GM23338 (cell line): ENCODE data around the gene RAB36. TPM values are rescaled to one million over a fixed set of nuclear protein-coding genes. Genes with fewer than 3 reads are reported as not detected.

Source experiments
- ATAC-seq: fragments of 200-7000 bp; cut with Tn5 transposase; 3 replicates; pipeline ENCODE4 v1.9.1; 2020
- DNase-seq: peaks from one replicate; pipeline ENCODE4 v3.0.0-alpha.2; 2015; ENCODE audit warnings: low spot score
- H2AFZ ChIP-seq: fragments of 200-600 bp; sonication (generic); 2 replicates; pipeline ENCODE4 v1.8.0; 2016; ENCODE audit warnings: antibody characterized with exemption, mild to moderate bottlenecking, moderate library complexity
- H3F3A ChIP-seq: fragments of 200-600 bp; sonication (generic); replicated peaks from 2 replicates; pipeline ENCODE4 v1.8.0; 2017; ENCODE audit warnings: antibody characterized with exemption, mixed run types, low read depth
- H3K27ac ChIP-seq: fragments of 200-600 bp; sonication (generic); 2 replicates; pipeline ENCODE4 v1.6.1; 2016; ENCODE audit warnings: low read depth
- H3K27me3 ChIP-seq: fragments of 200-600 bp; sonication (generic); 2 replicates; pipeline ENCODE4 v1.8.0; 2016; ENCODE audit warnings: mild to moderate bottlenecking, mixed run types, moderate library complexity; ENCODE audit not compliant: insufficient read depth
- H3K36me3 ChIP-seq: fragments of 200-600 bp; sonication (generic); 2 replicates; pipeline ENCODE4 v1.8.0; 2016; ENCODE audit warnings: mild to moderate bottlenecking; ENCODE audit not compliant: insufficient read depth
- H3K4me1 ChIP-seq: fragments of 200-600 bp; sonication (generic); 2 replicates; pipeline ENCODE4 v1.8.0; 2016; ENCODE audit warnings: mild to moderate bottlenecking, moderate library complexity; ENCODE audit not compliant: insufficient read depth
- H3K4me2 ChIP-seq: fragments of 200-600 bp; sonication (generic); 2 replicates; pipeline ENCODE4 v1.7.1; 2017; ENCODE audit warnings: mixed run types
- H3K4me3 ChIP-seq: fragments of 200-600 bp; sonication (generic); 2 replicates; pipeline ENCODE4 v1.6.1; 2016; ENCODE audit warnings: mixed run types
- H3K79me2 ChIP-seq: fragments of 200-600 bp; sonication (generic); replicated peaks from 2 replicates; pipeline ENCODE4 v1.8.0; 2017; ENCODE audit warnings: mild to moderate bottlenecking; ENCODE audit not compliant: insufficient read depth
- H3K9me2 ChIP-seq: fragments of 200-600 bp; sonication (generic); 2 replicates; pipeline ENCODE4 v1.8.0; 2017; ENCODE audit not compliant: insufficient read depth
- H4K20me1 ChIP-seq: fragments of 200-600 bp; sonication (generic); replicated peaks from 2 replicates; pipeline ENCODE4 v1.8.0; 2017; ENCODE audit warnings: mild to moderate bottlenecking; ENCODE audit not compliant: insufficient read depth
- H3K27ac Mint-ChIP-seq: 2 replicates; pipeline ENCODE4 v1.8.0; 2020; ENCODE audit warnings: inconsistent platforms, mild to moderate bottlenecking, moderate library complexity, mixed read lengths
- H3K27me3 Mint-ChIP-seq: 3 replicates; pipeline ENCODE4 v1.8.0; 2022; ENCODE audit warnings: low read depth, mild to moderate bottlenecking, moderate library complexity, mixed read lengths, inconsistent platforms; ENCODE audit not compliant: insufficient read depth, poor library complexity
- H3K36me3 Mint-ChIP-seq: 3 replicates; pipeline ENCODE4 v1.8.0; 2021; ENCODE audit warnings: low read depth, mild to moderate bottlenecking, inconsistent platforms, moderate library complexity, mixed read lengths
- H3K4me1 Mint-ChIP-seq: 3 replicates; pipeline ENCODE4 v1.8.0; 2020; ENCODE audit warnings: mild to moderate bottlenecking, inconsistent platforms, mixed read lengths
- H3K4me3 Mint-ChIP-seq: 3 replicates; pipeline ENCODE4 v1.8.0; 2021; ENCODE audit warnings: moderate library complexity, mild to moderate bottlenecking, inconsistent platforms, mixed read lengths
- H3K9me3 Mint-ChIP-seq: 3 replicates; pipeline ENCODE4 v1.8.0; 2020; ENCODE audit warnings: moderate library complexity, mild to moderate bottlenecking, inconsistent platforms, mixed read lengths
- CREB1 ChIP-seq: fragments of 250-450 bp; sonication (Bioruptor Pico); IDR thresholded peaks from 2 replicates; pipeline ENCODE4 v1.5.0; 2020; ENCODE audit warnings: low read depth, mild to moderate bottlenecking, moderate library complexity
- CTCF ChIP-seq, 2 experiments: fragments of 200-600 bp in 1 of 2; sonication (generic) in 1 of 2; conservative IDR thresholded peaks; 2 replicates each; pipeline versions ENCODE4 v1.5.1 to v1.6.1; 2016 to 2017; ENCODE audit warnings: antibody characterized with exemption in 2 of 2, low read depth in 2 of 2, mild to moderate bottlenecking in 2 of 2, moderate library complexity in 1 of 2
- ETS1 ChIP-seq: IDR thresholded peaks from 2 replicates; pipeline ENCODE4 v1.6.1; 2016; ENCODE audit warnings: antibody characterized with exemption
- EZH2phosphoT487 ChIP-seq: fragments of 200-600 bp; sonication (generic); IDR thresholded peaks from one replicate; pipeline ENCODE4 v1.8.1; 2018; ENCODE audit warnings: antibody characterized with exemption; ENCODE audit not compliant: unreplicated experiment
- JUNB ChIP-seq: IDR thresholded peaks from one replicate; pipeline ENCODE4 v1.6.1; 2016; ENCODE audit warnings: antibody characterized with exemption; ENCODE audit not compliant: unreplicated experiment
- NANOG ChIP-seq: IDR thresholded peaks from 2 replicates; pipeline ENCODE4 v1.6.1; 2016; ENCODE audit warnings: antibody characterized with exemption, borderline replicate concordance
- STAT1 ChIP-seq: IDR thresholded peaks from one replicate; pipeline ENCODE4 v1.6.1; 2016; ENCODE audit warnings: antibody characterized with exemption; ENCODE audit not compliant: unreplicated experiment
- ZNF114 ChIP-seq: fragments of 250-450 bp; sonication (Bioruptor Pico); IDR thresholded peaks from 2 replicates; pipeline ENCODE4 v1.5.0; 2020; ENCODE audit warnings: mild to moderate bottlenecking, moderate library complexity
- ZNF462 ChIP-seq: fragments of 250-450 bp; sonication (Bioruptor Pico); IDR thresholded peaks from 2 replicates; pipeline ENCODE4 v1.5.0; 2020; ENCODE audit warnings: mild to moderate bottlenecking, moderate library complexity
- polyA plus RNA-seq: library from polyadenylated mRNA; unstranded; fragments of >200 nt; fragmentation: Nextera tagmentation; extraction: Ambion mirVana; gene quantifications from 2 replicates; pipeline ENCODE4 v1.2.1, GENCODE V29; 2016
- total RNA-seq: library from RNA; depleted of rRNA; stranded (reverse); fragments of >200 nt; shearing (Covaris generic); gene quantifications from 2 replicates; pipeline ENCODE4 v1.2.3, GENCODE V29; 2014

RAB36 gene
- total and polyA plus RNA-seq, 2 experiments from 2014 or later, result 0.58 to 1.2 TPM

- DNase-seq, result no peak
- H3K4me3 Mint-ChIP-seq, result no peak overlapping the region
- H3K27me3 ChIP-seq, result no peaks in the 10 kb centered on the region
- no peaks in the 10 kb centered on the region for H3K36me3 Mint-ChIP-seq
- no peak overlapping the region for H3K4me2 ChIP-seq
- ATAC-seq, result no peak
- H4K20me1 ChIP-seq, result no peaks in the 10 kb centered on the region
- H2AFZ ChIP-seq, result no peak overlapping the region
- H3K4me1 Mint-ChIP-seq, result peaks cover 19% of the 10 kb centered on the region
- TF ChIP-seq CTCF (conservative IDR thresholded peaks at IDR 0.05; ENCODE audit: low read depth in 2 of 2) (no peak), EZH2phosphoT487 (no peak), ETS1 (no peak), ZNF462 (CRISPR knock-in tag) (no peak), JUNB (no peak), ZNF114 (CRISPR knock-in tag) (no peak), CREB1 (no peak), STAT1 (no peak), NANOG (no peak)
- peaks cover 6% of the 10 kb centered on the region for H3K4me1 ChIP-seq
- H3K27me3 Mint-ChIP-seq, result peaks cover 16% of the 10 kb centered on the region
- no peaks in the 10 kb centered on the region for H3K9me2 ChIP-seq
- H3K27ac Mint-ChIP-seq, result no peak overlapping the region
- no peaks in the 10 kb centered on the region for H3K9me3 Mint-ChIP-seq
- H3F3A ChIP-seq, result no peaks in the 10 kb centered on the region
- H3K4me3 ChIP-seq, result no peak overlapping the region
- H3K36me3 ChIP-seq, result no peaks in the 10 kb centered on the region
- H3K79me2 ChIP-seq, result no peaks in the 10 kb centered on the region
- H3K27ac ChIP-seq, result no peak overlapping the region
These were observed 15.8 kb downstream of the RAB36 start for GRCh38 chr22:23161029-23161428.
